ENCODE results near the gene MYH11.

The MYH11 gene

GRCh38 chr16:15771694-15772093 lies 85.1 kb downstream of the MYH11 start:
- no peak for TF ChIP-seq FOXM1 (IDR thresholded peaks at IDR 0.05; ENCODE audit: borderline replicate concordance, low read depth)
- no peak for TF ChIP-seq RAD21 (IDR thresholded peaks at IDR 0.05; ENCODE audit: low read depth)
- TF ChIP-seq CEBPB (IDR thresholded peaks at IDR 0.05): no peak
- TF ChIP-seq EP300 (IDR thresholded peaks at IDR 0.05; ENCODE audit: borderline replicate concordance): no peak
- TF ChIP-seq ZBTB7A (IDR thresholded peaks at IDR 0.05; ENCODE audit: low read depth): no peak
- no peak for TF ChIP-seq YY1 (IDR thresholded peaks at IDR 0.05; ENCODE audit: low read depth)
- no peak for TF ChIP-seq NFIC (IDR thresholded peaks at IDR 0.05)
- no peak for TF ChIP-seq TCF12 (IDR thresholded peaks at IDR 0.05; ENCODE audit: low read depth)
- TF ChIP-seq TAF1 (IDR thresholded peaks at IDR 0.05; ENCODE audit: low read depth): no peak
- TF ChIP-seq CREB1 (IDR thresholded peaks at IDR 0.05; ENCODE audit: low read depth): no peak

DNA sequence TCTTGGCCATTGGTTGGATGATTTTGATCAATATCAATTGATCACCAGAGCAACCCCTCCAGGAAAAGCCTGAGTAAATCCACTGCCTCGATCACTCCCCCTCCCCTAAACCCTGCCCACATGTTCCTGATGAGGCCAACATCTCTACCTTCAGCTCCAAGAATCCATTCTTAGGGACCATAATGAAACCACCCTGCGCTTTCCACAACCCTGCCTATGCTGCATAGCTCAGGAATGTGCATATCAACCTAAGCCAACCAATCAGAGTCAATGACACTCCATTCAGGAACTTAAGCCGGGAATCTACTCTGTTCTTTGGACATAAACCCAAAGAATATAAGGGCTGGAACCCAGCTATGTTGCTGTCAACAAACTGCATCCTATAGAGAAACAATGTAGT lies 86.3 kb downstream of the MYH11 start:
- TF ChIP-seq REST (IDR thresholded peaks at IDR 0.05; ENCODE audit: low read depth) (no peak), TCF12 (IDR thresholded peaks at IDR 0.05; ENCODE audit: low read depth) (no peak), FOXM1 (IDR thresholded peaks at IDR 0.05; ENCODE audit: borderline replicate concordance, low read depth) (no peak), CEBPB (IDR thresholded peaks at IDR 0.05) (no peak), ZBTB7A (IDR thresholded peaks at IDR 0.05; ENCODE audit: low read depth) (no peak), RAD21 (IDR thresholded peaks at IDR 0.05; ENCODE audit: low read depth) (no peak), EP300 (IDR thresholded peaks at IDR 0.05; ENCODE audit: borderline replicate concordance) (no peak)
- TF ChIP-seq, protein P1, sequence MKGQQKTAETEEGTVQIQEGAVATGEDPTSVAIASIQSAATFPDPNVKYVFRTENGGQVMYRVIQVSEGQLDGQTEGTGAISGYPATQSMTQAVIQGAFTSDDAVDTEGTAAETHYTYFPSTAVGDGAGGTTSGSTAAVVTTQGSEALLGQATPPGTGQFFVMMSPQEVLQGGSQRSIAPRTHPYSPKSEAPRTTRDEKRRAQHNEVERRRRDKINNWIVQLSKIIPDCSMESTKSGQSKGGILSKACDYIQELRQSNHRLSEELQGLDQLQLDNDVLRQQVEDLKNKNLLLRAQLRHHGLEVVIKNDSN (IDR thresholded peaks at IDR 0.05): no peak

DNA sequence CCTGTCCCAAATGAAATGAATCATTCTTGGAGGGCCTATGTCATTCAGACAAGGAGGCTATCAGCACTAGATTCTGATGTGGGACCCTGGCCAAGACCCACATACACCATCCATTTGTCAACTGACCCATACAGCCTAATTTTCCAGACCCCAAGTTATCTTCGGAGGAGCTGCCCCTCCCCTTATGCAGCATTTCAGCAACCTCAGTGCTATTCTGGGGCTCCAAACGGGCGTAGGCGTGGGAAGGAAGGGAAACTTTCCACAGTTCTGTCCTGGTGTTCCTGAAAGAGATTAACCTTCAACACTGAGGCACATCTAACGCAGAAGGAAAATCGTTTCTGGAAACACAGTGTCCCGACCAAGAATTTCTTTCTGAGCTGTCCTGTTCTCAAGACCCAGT lies 86.7 kb downstream of the MYH11 start:
- TF ChIP-seq TEAD4 (IDR thresholded peaks at IDR 0.05) (no peak), RAD21 (IDR thresholded peaks at IDR 0.05; ENCODE audit: low read depth) (no peak), EGR1 (IDR thresholded peaks at IDR 0.05) (no peak), MAX (IDR thresholded peaks at IDR 0.05) (no peak), NFIC (IDR thresholded peaks at IDR 0.05) (no peak)

DNA sequence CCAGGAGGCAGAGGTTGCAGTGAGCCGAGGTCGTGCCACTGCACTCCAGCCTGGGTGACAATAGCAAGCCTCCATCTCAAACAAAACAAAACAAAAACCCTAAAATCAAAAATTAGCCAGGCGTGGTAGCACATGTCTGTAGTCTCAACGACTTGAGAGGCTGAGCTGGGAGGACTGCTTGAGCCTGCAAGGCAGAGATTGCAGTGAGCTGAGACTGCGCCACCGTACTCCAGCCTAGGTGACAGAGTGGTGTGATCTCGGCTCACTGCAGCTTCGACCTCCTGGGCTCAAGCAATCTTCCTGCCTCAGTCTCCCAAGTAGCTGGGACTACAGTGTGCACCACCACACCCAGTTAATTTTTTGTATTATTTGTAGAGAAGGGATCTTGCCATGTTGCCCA lies 87.6 kb downstream of the MYH11 start:
- TF ChIP-seq FOXM1 (IDR thresholded peaks at IDR 0.05; ENCODE audit: borderline replicate concordance, low read depth): no peak
- no peak for TF ChIP-seq TEAD4 (IDR thresholded peaks at IDR 0.05)
- TF ChIP-seq TCF12 (IDR thresholded peaks at IDR 0.05; ENCODE audit: low read depth): no peak
- no peak for TF ChIP-seq EGR1 (IDR thresholded peaks at IDR 0.05)
- no peak for TF ChIP-seq CEBPB (IDR thresholded peaks at IDR 0.05)
- no peak for TF ChIP-seq YY1 (IDR thresholded peaks at IDR 0.05; ENCODE audit: low read depth)
- TF ChIP-seq MAX (IDR thresholded peaks at IDR 0.05): no peak
- TF ChIP-seq REST (IDR thresholded peaks at IDR 0.05; ENCODE audit: low read depth): no peak
- TF ChIP-seq ZBTB7A (IDR thresholded peaks at IDR 0.05; ENCODE audit: low read depth): no peak
- TF ChIP-seq, protein P1 (IDR thresholded peaks at IDR 0.05): no peak
- no peak for TF ChIP-seq NFIC (IDR thresholded peaks at IDR 0.05)

DNA sequence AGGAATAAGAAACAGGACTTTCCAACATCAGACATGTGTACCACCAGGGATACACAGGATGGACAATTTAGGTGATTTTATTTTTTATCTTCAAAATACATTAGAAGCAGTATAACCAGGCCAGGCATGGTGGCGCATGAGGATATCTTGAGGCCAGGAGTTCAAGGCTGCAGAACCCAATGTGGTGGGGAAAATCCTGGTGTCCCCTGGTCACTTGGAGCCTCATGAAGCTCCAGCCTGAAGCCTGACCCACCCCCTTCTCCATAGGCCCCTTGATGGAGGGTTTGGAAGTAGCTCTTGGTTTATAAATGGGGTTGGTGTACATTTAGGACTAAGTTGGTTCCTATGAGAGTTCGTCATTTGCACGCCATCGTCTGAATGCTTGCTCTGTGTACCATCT lies 88.6 kb downstream of the MYH11 start:
- no peak for TF ChIP-seq CREB1 (IDR thresholded peaks at IDR 0.05; ENCODE audit: low read depth)
- TF ChIP-seq TCF12 (IDR thresholded peaks at IDR 0.05; ENCODE audit: low read depth): no peak
- TF ChIP-seq NFIC (IDR thresholded peaks at IDR 0.05): no peak
- no peak for TF ChIP-seq YY1 (IDR thresholded peaks at IDR 0.05; ENCODE audit: low read depth)
- no peak for TF ChIP-seq REST (IDR thresholded peaks at IDR 0.05; ENCODE audit: low read depth)

All from Ishikawa (cell line).